Vein endothelial cell (primary cell): ENCODE results near the gene CNOT4. TPM values are rescaled to one million over a fixed set of nuclear protein-coding genes. Genes with fewer than 3 reads are reported as not detected.

Experiments
- total RNA-seq: library from RNA; depleted of rRNA; stranded (reverse); fragments of >200 nt; gene quantifications from 2 replicates; pipeline ENCODE4 v1.2.3, GENCODE V29; 2012

CNOT4 gene
- 15.6 and 15.7 TPM in 2 replicates for total RNA-seq

DNA sequence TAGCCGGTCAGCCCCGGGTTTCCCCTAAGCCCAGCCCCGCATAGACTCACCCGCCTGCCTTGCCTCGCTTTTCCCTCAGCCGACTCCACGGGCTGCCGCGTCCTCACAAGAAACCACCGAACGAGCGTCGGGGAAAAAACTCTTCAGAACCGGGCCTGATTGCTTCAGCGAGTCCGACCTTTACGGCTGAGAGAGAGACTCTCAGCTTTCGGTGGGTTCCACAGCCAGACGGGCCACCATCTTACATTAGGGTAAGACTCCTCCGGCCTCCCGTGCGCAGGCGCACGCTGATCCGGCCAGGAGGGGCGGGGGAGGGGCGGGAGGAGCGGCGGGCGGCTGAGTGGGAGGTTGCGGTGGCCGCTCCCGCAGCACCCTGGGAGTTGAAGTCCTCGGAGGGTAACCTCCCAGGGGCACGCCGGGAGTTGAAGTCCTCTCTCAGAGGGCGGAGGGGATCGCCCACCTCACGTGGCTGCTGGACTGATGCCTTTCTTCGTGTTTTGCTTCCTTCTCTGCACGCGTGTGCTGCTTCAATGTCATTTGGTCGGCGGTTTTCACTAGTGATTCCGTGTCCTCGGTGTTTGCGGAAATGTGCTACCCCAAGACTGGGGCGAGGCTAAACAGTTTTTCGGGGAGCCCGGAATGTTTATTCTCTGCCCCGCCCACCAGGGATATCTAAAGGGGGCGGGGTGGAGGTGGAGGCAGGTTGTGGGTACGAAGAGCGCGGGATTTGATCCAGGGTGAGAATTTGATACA lies at the start of gene CNOT4:
TSS of gene CNOT4 (minus strand) at position 264 of the 753 bp plus-strand sequence. CDS start 71,771 bp downstream, outside the sequence.

GRCh38 chr7:135557455-135558336 lies 47.8 kb upstream of the CNOT4 start, which contains the start of gene NUP205:
Gene NUP205 (plus strand): TSS chr7:135557917. CDS start chr7:135557945, 28 bp downstream.

Other genes starting within 250 kb of the CNOT4 start
- gene NUP205, start 47.8 kb upstream of the CNOT4 start, total RNA-seq = 63.7 and 87.8 TPM in 2 replicates
- 10.8 and 11.1 TPM in 2 replicates for gene STMP1, start 152.4 kb upstream of the CNOT4 start, total RNA-seq
- gene SLC13A4, start 218.1 kb upstream of the CNOT4 start, total RNA-seq = not detected in 2 replicates
- not detected in 2 replicates for gene FAM180A, start 238.7 kb upstream of the CNOT4 start, total RNA-seq